Lower leg skin (tissue), 3 donors: ENCODE data around the gene DIO3.

Source experiments
- CTCF ChIP-seq, 3 donors: fragments of 450-650 bp; IDR thresholded peaks; one replicate each; pipeline ENCODE4 v1.5.1; 2016; ENCODE audit warnings: antibody characterized with exemption in 3 of 3, mild to moderate bottlenecking in 3 of 3, moderate library complexity in 2 of 3
- POLR2A ChIP-seq, 2 donors: fragments of 450-650 bp; IDR thresholded peaks; one replicate each; pipeline ENCODE4 v1.6.1; 2016 to 2017; ENCODE audit warnings: antibody characterized with exemption in 2 of 2, mild to moderate bottlenecking in 1 of 2, moderate library complexity in 1 of 2

- TF ChIP-seq CTCF (IDR thresholded peaks at IDR 0.05) (no peak), POLR2A (IDR thresholded peaks at IDR 0.05) (no peak)
These were observed 44.9 kb upstream of the DIO3 start for GRCh38 chr14:101516401-101516800.
